A673 (cell line): ENCODE results near the gene CCDC158.

ENCODE experiments used
- CTCF ChIP-seq: fragments of 300-800, 200-600 bp; sonication (generic); conservative IDR thresholded peaks from 2 replicates; pipeline ENCODE4 v1.5.1; 2017; ENCODE audit warnings: low read depth, mild to moderate bottlenecking, antibody characterized with exemption, low read length, moderate library complexity, mixed read lengths
- EZH2 ChIP-seq: fragments of 200-600 bp; sonication (generic); IDR thresholded peaks from 2 replicates; pipeline ENCODE4 v1.6.1; 2017; ENCODE audit warnings: borderline replicate concordance, low read depth, mild to moderate bottlenecking, mixed read lengths, antibody characterized with exemption, low read length; ENCODE audit not compliant: poor library complexity, severe bottlenecking

DNA sequence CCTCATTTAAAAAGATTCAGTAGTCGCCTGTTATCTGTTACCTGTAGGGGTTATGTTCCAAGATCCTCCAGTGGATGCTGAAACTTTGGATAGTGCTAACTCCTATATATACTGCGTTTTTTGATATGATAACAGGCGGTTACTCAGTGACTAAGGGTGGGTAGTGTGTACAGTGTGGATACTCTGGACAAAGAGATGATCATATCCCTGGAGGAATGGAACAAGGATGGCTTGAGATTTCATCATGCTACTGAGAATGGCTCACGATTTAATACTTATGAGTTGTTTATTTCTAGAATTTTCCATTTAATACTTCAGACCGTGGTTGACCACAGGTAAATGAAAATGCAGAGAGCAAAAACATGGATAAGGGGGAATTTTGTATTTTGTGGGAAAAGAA is 147.9 kb downstream of the CCDC158 start:
- no peak for TF ChIP-seq CTCF
- no peak for TF ChIP-seq EZH2
